Omental fat pad (tissue), 4 donors: Measurements from ENCODE around the gene LGALSL. TPM values are rescaled to one million over a fixed set of nuclear protein-coding genes. Genes with fewer than 3 reads are reported as not detected.

ENCODE experiments used
- ATAC-seq: fragments of 150-250 bp; one replicate; pipeline ENCODE4 v1.9.1; 2016; ENCODE audit warnings: mild to moderate bottlenecking, moderate library complexity; ENCODE audit not compliant: low FRiP score
- DNase-seq: peaks from one replicate; pipeline ENCODE4 v3.0.0-alpha.2; 2019; ENCODE audit warnings: low spot score
- total RNA-seq, 4 donors: library from RNA; depleted of rRNA; stranded (reverse); fragments of >200 nt; gene quantifications; one replicate each; pipeline ENCODE4 v1.1.0, GENCODE V29; 2016
- TF ChIP-seq, protein P1 (sequence below), 3 donors: fragments of 450-650 bp; IDR thresholded peaks; one replicate each; pipeline ENCODE4 v1.5.1; 2016 to 2017; ENCODE audit warnings: antibody characterized with exemption in 3 of 3, mild to moderate bottlenecking in 3 of 3, moderate library complexity in 2 of 3

The LGALSL gene
- total RNA-seq, 4 donors from 2014 or later = 7.8 to 15.9 (median 9.3) TPM

- ATAC-seq (no peak), DNase-seq (no peak)
- TF ChIP-seq, protein P1, sequence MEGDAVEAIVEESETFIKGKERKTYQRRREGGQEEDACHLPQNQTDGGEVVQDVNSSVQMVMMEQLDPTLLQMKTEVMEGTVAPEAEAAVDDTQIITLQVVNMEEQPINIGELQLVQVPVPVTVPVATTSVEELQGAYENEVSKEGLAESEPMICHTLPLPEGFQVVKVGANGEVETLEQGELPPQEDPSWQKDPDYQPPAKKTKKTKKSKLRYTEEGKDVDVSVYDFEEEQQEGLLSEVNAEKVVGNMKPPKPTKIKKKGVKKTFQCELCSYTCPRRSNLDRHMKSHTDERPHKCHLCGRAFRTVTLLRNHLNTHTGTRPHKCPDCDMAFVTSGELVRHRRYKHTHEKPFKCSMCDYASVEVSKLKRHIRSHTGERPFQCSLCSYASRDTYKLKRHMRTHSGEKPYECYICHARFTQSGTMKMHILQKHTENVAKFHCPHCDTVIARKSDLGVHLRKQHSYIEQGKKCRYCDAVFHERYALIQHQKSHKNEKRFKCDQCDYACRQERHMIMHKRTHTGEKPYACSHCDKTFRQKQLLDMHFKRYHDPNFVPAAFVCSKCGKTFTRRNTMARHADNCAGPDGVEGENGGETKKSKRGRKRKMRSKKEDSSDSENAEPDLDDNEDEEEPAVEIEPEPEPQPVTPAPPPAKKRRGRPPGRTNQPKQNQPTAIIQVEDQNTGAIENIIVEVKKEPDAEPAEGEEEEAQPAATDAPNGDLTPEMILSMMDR (IDR thresholded peaks at IDR 0.05) = no peak
These were observed 9.2 kb downstream of the LGALSL start for GRCh38 chr2:64462940-64463700.

- ATAC-seq (no peak), DNase-seq (no peak)
- TF ChIP-seq, protein P1 (IDR thresholded peaks at IDR 0.05) = no peak
These were observed 9.8 kb downstream of the LGALSL start for GRCh38 chr2:64463781-64464180.

GRCh38 chr2:64466478-64467085 is 12.6 kb downstream of the LGALSL start:
- TF ChIP-seq, protein P1 (IDR thresholded peaks at IDR 0.05) = no peak
- ATAC-seq (no peak), DNase-seq (no peak)

DNA sequence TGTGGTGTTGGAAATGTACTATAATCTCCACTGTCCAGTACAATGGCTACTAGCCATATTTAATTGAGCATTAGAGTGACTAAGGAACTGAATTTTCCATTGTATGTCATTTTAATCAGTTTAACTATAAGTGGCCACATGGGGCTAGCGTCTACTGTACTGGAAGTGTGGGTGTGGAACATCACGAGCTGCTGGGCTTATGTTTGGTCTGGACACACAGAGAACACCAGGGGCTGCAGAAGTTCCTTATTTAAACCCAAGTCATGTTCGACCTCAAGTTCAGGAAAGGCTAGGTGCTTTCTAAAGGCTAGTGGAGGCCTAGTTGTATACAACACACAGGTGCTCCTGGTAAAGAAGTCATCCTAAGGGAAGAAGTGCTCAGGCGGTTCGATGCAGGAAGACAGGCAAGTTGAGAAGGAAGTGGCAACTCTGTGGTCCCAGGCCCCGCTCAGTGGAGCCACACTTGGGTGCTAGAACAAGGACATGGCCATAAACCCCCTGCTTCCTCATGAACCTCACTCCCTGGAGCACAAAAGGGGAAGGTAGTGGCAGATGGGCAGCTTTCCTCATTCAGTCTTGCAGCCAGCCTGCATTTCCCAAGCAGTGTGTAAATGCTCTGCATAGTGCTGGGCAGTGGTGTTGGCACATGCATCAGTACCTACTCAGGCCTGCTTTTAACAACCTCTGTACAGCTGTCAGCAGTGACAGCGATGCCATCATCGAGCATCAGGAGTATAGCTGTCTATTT is 13.3 kb downstream of the LGALSL start:
- DNase-seq (no peak), ATAC-seq (no peak)
- TF ChIP-seq, protein P1 (IDR thresholded peaks at IDR 0.05) = no peak

DNA sequence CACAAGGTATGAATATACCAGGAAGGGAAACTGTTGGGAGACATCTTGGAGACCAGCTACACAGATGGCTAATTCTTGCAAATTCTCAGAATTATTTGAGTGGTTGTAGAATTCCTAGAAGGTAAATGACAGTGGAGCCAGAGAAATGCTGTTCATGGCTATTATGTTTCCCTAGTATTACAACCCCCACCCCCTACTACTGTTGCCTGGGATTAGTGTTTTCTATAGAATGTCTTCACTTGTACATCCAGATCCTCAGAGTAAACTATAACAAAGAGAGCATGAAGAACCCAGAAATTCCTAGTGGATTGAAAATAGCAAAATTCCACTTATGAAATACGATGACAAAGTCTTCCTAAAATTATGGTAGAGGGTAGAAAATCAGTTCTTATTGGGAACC is 15.3 kb downstream of the LGALSL start:
- DNase-seq (no peak), ATAC-seq (no peak)
- TF ChIP-seq, protein P1 (IDR thresholded peaks at IDR 0.05) = no peak

DNA sequence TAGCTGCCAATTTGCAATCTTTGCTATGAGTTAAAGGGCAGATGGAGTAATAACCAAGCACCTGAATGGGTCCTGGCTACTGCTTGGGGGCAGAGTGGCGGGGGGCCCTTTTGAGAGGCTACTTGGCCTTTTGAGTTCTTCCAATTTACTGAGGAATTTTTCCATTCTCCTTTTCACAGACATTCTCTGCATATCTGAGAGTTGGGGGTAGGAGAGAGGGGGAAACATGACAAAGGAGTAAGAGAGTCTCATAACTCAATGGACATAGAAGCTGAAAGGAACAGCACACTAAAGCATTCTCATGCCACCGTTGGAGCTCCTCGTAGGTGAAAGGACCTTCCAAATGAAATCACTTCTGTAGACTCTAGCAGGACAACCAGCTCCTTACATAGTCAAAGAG is 16.1 kb downstream of the LGALSL start:
- TF ChIP-seq, protein P1 (IDR thresholded peaks at IDR 0.05) = no peak
- ATAC-seq = no peak
- DNase-seq = no peak
